SH-SY5Y (cell line): Measurements from ENCODE around the gene STAG1.

ENCODE experiments used
- GATA2 ChIP-seq: IDR thresholded peaks from 2 replicates; pipeline ENCODE4 v1.6.1; 2011; ENCODE audit warnings: mild to moderate bottlenecking, low read depth, low read length
- GATA3 ChIP-seq: IDR thresholded peaks from 2 replicates; pipeline ENCODE4 v1.6.1; 2011; ENCODE audit warnings: low read depth, mild to moderate bottlenecking, low read length, moderate library complexity

Gene STAG1

GRCh38 chr3:136334209-136334608, 418.0 kb downstream of the STAG1 start:
- TF ChIP-seq GATA3, result no peak
- TF ChIP-seq GATA2, result no peak

GRCh38 chr3:136332776-136333175, 419.4 kb downstream of the STAG1 start:
- TF ChIP-seq GATA3, result no peak
- TF ChIP-seq GATA2, result no peak

DNA sequence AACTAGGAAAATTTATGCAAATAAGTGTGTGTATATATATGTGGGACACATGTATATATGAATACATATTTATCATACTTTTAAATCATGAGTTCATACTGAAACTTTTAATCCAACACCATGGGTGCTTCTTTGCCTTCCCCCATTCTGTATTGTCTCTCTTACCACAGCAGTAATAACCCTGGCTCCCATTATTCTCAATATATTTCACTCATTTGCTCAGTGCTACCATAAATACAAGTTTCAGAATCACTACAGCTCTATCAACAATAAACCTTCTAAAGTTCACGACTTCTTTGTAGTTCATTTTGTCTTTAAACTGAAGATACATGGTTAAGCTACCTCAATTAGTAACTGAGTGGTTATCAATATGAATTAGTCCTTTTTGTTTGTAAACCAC, 419.9 kb downstream of the STAG1 start:
- TF ChIP-seq GATA3 (no peak), GATA2 (no peak)

- TF ChIP-seq GATA2 (no peak), GATA3 (no peak)
Observed at GRCh38 chr3:136330900-136331299, 421.3 kb downstream of the STAG1 start.

GRCh38 chr3:136329593-136329992, 422.6 kb downstream of the STAG1 start:
- no peak for TF ChIP-seq GATA3
- TF ChIP-seq GATA2, result no peak

- TF ChIP-seq GATA3 (no peak), GATA2 (no peak)
Observed at GRCh38 chr3:136327671-136328070, 424.5 kb downstream of the STAG1 start.

GRCh38 chr3:136326316-136326715, 425.9 kb downstream of the STAG1 start:
- no peak for TF ChIP-seq GATA3

GRCh38 chr3:136311968-136312367, 440.2 kb downstream of the STAG1 start:
- no peak for TF ChIP-seq GATA2
- TF ChIP-seq GATA3, result no peak

GRCh38 chr3:136311261-136311660, 440.9 kb downstream of the STAG1 start:
- no peak for TF ChIP-seq GATA3
- no peak for TF ChIP-seq GATA2

DNA sequence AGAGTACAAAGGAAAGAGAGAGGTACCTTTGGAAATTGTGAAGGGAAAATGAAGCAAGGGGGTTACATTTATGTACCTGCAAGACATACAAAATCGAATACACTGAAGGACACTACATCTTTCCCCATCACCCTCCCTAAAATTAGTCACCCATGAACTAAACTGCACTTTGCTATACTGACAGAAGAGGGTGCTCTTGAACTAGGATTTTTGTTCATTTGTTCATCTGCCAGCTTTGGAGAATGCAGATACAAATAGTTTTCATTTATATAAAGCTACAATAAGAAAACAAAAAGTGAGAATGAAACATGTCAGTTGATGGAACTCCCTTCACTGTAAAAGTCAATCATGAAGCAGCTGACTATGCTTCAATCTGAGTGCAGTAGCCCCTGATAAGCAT, 446.3 kb downstream of the STAG1 start:
- TF ChIP-seq GATA2 (no peak), GATA3 (no peak)

DNA sequence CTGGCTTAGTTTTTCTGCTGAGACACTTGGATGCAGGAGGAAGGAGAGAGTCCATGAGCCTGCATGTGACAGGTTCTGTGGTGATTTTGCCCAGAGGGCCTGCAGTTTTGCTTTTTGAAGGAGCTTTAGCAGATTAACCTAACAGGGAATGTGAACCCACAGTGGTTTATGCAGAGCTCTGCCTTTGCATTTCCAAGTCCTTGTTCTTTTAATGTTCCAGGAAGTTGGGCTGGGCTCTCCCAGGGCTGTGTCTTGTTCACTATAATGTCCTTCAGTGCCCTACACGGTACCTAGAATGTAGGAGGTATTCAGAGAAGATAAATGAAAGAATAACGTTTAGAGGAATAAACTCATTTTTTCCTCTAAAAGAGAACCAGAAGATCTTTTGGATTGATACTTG, 451.7 kb downstream of the STAG1 start:
- TF ChIP-seq GATA3, result no peak
- no peak for TF ChIP-seq GATA2

- TF ChIP-seq GATA2 (no peak), GATA3 (no peak)
Observed at GRCh38 chr3:136297826-136298225, 454.4 kb downstream of the STAG1 start.

DNA sequence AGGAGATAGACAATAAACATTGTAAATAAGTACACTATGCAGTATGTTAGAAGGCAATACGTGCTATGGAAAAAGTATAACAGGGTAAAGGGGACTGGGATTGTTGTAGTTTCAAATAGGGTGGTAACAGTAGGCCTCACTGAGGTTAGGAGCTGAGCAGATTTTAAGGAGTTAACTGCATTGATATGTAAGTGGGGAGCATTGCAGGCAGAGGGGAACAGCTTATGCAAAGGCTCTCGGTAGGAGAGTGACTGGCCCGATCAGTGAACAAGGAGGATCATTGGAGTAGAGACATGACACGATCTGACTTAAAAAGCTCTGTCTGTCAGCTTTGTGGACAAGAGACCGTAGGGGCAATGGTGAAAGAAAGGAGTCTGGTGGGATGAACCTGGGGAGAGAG, 455.2 kb downstream of the STAG1 start:
- no peak for TF ChIP-seq GATA2
- TF ChIP-seq GATA3, result no peak

- TF ChIP-seq GATA2 (no peak), GATA3 (no peak)
Observed at GRCh38 chr3:136294176-136294575, 458.0 kb downstream of the STAG1 start.

DNA sequence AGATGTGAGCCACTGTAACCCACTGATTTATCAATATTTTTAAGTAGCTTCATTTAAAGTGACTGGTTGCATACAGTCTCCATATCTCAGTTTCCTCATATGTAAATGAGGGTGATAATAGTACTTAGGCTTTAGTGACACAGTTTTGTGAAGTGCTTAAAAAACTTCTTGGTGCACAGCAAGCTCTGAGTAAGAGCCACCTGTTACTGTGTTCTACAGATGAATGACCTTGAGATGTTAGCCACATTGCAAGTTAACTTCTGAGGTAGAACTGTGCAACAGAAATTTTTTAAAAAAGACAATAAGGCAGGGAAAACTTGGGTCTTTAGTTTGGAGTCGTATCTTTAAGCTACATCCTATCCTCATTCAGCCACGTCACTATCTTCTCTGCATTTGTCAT, 458.9 kb downstream of the STAG1 start:
- TF ChIP-seq GATA2, result no peak
- TF ChIP-seq GATA3, result no peak

- TF ChIP-seq GATA3 (no peak), GATA2 (no peak)
Observed at GRCh38 chr3:136292500-136292899, 459.7 kb downstream of the STAG1 start.

DNA sequence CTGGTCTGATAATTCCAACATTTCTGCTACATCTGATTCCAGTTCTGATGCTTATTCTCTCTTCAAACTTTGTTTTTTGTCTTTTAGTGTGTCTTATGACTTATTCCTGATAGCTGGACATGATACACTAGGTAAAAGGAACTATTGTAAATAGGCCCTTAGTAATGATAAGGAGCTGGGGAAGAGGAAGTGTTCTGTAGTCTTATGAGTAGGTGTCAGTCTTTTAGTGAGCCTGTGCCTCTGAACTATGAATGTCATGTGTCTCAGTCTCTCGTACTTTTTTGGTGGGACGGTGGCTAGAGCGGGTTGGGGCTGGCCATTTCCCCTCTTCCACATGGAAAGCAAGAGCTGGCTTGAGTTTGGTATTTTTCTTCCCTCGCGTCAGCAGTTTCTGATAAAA, 460.9 kb downstream of the STAG1 start:
- TF ChIP-seq GATA3 (no peak), GATA2 (no peak)
